SK-N-SH treated with all-trans-retinoic acid at 6 μM for 48 hours (cell line): Measurements from ENCODE around the gene MYO3B.

Experiments
- ATAC-seq: fragments of 200-7000 bp; cut with Tn5 transposase; 3 replicates; pipeline ENCODE4 v1.9.1; 2020; ENCODE audit warnings: mild to moderate bottlenecking, moderate library complexity
- ARNTL ChIP-seq: fragments of 450-650 bp; formaldehyde crosslinking; IDR thresholded peaks from 2 replicates; pipeline ENCODE4 v1.5.0; 2020; ENCODE audit warnings: low read depth, mild to moderate bottlenecking, moderate library complexity, borderline replicate concordance
- BACH2 ChIP-seq: fragments of 250-450 bp; sonication (Bioruptor Pico); IDR thresholded peaks from 2 replicates; pipeline ENCODE4 v1.9.0; 2021; ENCODE audit warnings: mild to moderate bottlenecking, borderline replicate concordance
- CSDC2 ChIP-seq: fragments of 250-450 bp; sonication (Bioruptor Pico); IDR thresholded peaks from 2 replicates; pipeline ENCODE4 v1.5.0; 2020; ENCODE audit warnings: mild to moderate bottlenecking, moderate library complexity
- ESRRG ChIP-seq: fragments of 250-450 bp; sonication (Bioruptor Pico); IDR thresholded peaks from 2 replicates; pipeline ENCODE4 v1.6.1; 2021; ENCODE audit warnings: mild to moderate bottlenecking
- GLIS3 ChIP-seq: fragments of 250-450 bp; sonication (Bioruptor Pico); IDR thresholded peaks from 2 replicates; pipeline ENCODE4 v1.5.0; 2020; ENCODE audit warnings: mild to moderate bottlenecking, moderate library complexity
- ISL1 ChIP-seq: fragments of 250-450 bp; sonication (Bioruptor Pico); IDR thresholded peaks from 2 replicates; pipeline ENCODE4 v2.1.2; 2022; ENCODE audit warnings: mild to moderate bottlenecking, moderate library complexity
- RARB ChIP-seq: fragments of 250-450 bp; sonication (Bioruptor Pico); IDR thresholded peaks from 2 replicates; pipeline ENCODE4 v1.8.0; 2021; ENCODE audit warnings: mild to moderate bottlenecking, moderate library complexity
- SNAI2 ChIP-seq: fragments of 250-450 bp; sonication (Bioruptor Pico); IDR thresholded peaks from 2 replicates; pipeline ENCODE4 v1.5.0; 2020; ENCODE audit warnings: mild to moderate bottlenecking, moderate library complexity
- TCF4 ChIP-seq: fragments of 250-450 bp; sonication (Bioruptor Pico); IDR thresholded peaks from 2 replicates; pipeline ENCODE4 v1.8.0; 2021; ENCODE audit warnings: mild to moderate bottlenecking, moderate library complexity, borderline replicate concordance
- TOX ChIP-seq: fragments of 250-450 bp; sonication (Bioruptor Pico); IDR thresholded peaks from 2 replicates; pipeline ENCODE4 v1.8.0; 2021; ENCODE audit warnings: mild to moderate bottlenecking, moderate library complexity, borderline replicate concordance
- ZC3H10 ChIP-seq: fragments of 250-450 bp; sonication (Bioruptor Pico); IDR thresholded peaks from 2 replicates; pipeline ENCODE4 v1.5.1; 2021; ENCODE audit warnings: mild to moderate bottlenecking, moderate library complexity
- ZFP3 ChIP-seq: fragments of 250-450 bp; sonication (Bioruptor Pico); IDR thresholded peaks from 2 replicates; pipeline ENCODE4 v1.5.0; 2020; ENCODE audit warnings: mild to moderate bottlenecking, moderate library complexity
- ZFP30 ChIP-seq: fragments of 450-650 bp; formaldehyde crosslinking; IDR thresholded peaks from 2 replicates; pipeline ENCODE4 v1.5.0; 2022; ENCODE audit warnings: mild to moderate bottlenecking, moderate library complexity
- ZNF565 ChIP-seq: fragments of 450-650 bp; formaldehyde crosslinking; conservative IDR thresholded peaks from 2 replicates; pipeline ENCODE4 v1.5.0; 2020; ENCODE audit warnings: low read depth, mild to moderate bottlenecking, moderate library complexity
- TF ChIP-seq, protein P1 (sequence below): fragments of 250-450 bp; sonication (Bioruptor Pico); IDR thresholded peaks from 2 replicates; pipeline ENCODE4 v1.5.1; 2020; ENCODE audit warnings: low read depth, mild to moderate bottlenecking, moderate library complexity
- TF ChIP-seq, protein P2 (sequence below): fragments of 250-450 bp; sonication (Bioruptor Pico); IDR thresholded peaks from 2 replicates; pipeline ENCODE4 v1.8.0; 2021; ENCODE audit warnings: low read depth, mild to moderate bottlenecking, moderate library complexity, borderline replicate concordance
- TF ChIP-seq, protein P3 (sequence below): fragments of 250-450 bp; sonication (Bioruptor Pico); IDR thresholded peaks from 2 replicates; pipeline ENCODE4 v1.5.0; 2020; ENCODE audit warnings: mild to moderate bottlenecking, moderate library complexity
- TF ChIP-seq, protein P4 (sequence below): fragments of 250-450 bp; sonication (Bioruptor Pico); IDR thresholded peaks from 2 replicates; pipeline ENCODE4 v1.5.1; 2021; ENCODE audit warnings: mild to moderate bottlenecking, moderate library complexity

Gene MYO3B

DNA sequence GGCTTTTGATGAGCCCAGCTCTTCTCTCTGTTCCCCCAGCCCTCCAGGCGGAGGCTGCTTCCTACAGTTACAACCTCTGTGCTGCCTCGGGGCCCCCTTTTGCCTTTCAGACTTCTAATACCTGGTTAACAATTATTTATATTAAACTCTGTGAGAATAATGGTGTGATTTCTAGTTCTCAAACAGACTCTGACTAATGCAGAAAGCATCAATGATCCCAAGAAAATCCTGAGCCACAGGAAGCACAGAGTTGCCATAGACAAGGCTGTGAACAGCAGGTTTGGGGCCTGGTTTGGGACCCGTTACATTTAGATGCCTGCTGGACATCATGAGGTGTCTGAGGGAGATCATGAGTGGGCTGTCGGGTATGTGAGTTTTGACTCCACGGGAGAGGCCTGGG lies 37.4 kb upstream of the MYO3B start (continued):
- no peak for TF ChIP-seq ZFP30 (CRISPR knock-in tag)

DNA sequence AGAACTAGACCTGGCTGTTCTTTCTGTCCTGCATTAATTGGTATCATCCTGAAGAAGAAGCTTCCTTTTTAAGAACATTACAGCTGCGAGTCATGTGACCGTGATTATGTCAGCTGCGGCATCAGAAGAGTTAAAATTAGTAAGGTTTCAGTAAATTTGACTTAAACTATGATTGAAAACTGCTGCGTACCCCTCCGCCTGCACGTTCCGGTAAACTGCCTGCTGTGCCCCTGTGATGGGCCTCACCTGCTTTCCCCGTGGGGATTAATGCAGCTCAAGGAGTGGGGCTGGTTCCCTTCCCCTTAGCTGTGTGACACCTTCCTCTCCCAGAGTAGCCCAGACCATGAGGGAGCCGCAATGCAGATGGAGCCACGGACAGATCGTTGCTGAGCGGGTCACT lies 36.1 kb upstream of the MYO3B start:
- no peak for TF ChIP-seq ISL1 (CRISPR knock-in tag)
- no peak for TF ChIP-seq CSDC2 (CRISPR knock-in tag)
- no peak for TF ChIP-seq ZC3H10 (CRISPR knock-in tag)
- no peak; the same call in 2 of the 3 replicates for ATAC-seq

DNA sequence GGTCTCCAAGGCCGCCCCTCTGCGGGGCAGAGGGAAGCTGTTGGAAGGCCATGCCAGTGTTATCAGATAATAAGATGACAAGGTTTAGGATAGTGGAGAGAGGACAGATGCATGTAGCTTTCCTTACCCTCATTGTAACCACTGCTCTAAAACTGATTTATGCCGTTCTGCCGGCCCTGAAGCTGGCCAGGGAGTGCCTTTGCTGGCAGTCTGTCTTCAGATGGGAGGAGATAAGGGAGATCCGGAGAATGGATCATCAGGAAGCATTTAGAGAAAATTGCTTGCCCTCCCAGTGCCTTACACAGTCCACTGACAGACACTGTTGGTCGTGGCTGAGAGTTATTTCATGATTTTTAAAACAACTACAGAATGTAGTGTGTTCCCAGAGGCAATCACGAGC lies 35.4 kb upstream of the MYO3B start:
- ATAC-seq: peak; percentile 74
- no peak for TF ChIP-seq SNAI2 (CRISPR knock-in tag)
- no peak for TF ChIP-seq CSDC2 (CRISPR knock-in tag)
- no peak for TF ChIP-seq BACH2 (CRISPR knock-in tag)
- TF ChIP-seq, protein P1, sequence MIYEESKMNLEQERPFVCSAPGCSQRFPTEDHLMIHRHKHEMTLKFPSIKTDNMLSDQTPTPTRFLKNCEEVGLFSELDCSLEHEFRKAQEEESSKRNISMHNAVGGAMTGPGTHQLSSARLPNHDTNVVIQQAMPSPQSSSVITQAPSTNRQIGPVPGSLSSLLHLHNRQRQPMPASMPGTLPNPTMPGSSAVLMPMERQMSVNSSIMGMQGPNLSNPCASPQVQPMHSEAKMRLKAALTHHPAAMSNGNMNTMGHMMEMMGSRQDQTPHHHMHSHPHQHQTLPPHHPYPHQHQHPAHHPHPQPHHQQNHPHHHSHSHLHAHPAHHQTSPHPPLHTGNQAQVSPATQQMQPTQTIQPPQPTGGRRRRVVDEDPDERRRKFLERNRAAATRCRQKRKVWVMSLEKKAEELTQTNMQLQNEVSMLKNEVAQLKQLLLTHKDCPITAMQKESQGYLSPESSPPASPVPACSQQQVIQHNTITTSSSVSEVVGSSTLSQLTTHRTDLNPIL (CRISPR knock-in tag): no peak
- TF ChIP-seq, all 23 proteins: peak for 0

DNA sequence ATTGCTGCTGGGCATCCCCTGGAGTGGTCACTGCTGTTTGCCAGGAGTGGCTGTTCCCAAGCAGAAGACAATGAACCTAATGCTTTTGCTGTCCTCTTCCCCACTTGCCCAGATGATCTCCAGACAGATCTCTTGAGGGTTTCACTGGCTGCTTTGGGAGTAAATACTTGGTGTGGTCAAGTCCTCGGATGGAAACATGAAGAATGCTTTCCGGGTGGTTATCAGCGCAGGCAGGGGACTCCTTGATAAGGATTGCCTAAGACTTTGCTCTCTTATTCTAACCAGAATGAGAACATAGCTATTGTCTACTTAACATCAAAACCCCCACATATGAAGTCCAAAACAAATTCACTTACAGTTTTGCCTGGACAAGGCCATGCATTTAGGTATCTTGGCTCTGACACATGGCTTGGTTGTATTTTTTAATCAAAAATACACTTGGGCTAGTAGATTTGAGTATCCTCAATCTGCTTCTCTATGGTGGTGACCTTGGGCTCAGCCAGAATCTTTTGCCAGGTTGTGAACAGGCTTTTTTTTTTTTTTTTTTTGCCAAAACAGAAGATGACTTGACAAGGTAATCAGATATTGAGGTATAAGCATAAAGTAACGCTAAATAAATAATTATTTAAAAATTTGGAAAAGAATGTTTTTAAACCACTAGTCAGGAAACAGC lies 34.8 kb upstream of the MYO3B start:
- ATAC-seq: no peak; the same call in 1 of the 3 replicates
- TF ChIP-seq, protein P2, sequence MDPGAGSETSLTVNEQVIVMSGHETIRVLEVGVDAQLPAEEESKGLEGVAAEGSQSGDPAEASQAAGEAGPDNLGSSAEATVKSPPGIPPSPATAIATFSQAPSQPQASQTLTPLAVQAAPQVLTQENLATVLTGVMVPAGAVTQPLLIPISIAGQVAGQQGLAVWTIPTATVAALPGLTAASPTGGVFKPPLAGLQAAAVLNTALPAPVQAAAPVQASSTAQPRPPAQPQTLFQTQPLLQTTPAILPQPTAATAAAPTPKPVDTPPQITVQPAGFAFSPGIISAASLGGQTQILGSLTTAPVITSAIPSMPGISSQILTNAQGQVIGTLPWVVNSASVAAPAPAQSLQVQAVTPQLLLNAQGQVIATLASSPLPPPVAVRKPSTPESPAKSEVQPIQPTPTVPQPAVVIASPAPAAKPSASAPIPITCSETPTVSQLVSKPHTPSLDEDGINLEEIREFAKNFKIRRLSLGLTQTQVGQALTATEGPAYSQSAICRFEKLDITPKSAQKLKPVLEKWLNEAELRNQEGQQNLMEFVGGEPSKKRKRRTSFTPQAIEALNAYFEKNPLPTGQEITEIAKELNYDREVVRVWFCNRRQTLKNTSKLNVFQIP: no peak
- TF ChIP-seq GLIS3 (CRISPR knock-in tag): no peak
- TF ChIP-seq, protein P3, sequence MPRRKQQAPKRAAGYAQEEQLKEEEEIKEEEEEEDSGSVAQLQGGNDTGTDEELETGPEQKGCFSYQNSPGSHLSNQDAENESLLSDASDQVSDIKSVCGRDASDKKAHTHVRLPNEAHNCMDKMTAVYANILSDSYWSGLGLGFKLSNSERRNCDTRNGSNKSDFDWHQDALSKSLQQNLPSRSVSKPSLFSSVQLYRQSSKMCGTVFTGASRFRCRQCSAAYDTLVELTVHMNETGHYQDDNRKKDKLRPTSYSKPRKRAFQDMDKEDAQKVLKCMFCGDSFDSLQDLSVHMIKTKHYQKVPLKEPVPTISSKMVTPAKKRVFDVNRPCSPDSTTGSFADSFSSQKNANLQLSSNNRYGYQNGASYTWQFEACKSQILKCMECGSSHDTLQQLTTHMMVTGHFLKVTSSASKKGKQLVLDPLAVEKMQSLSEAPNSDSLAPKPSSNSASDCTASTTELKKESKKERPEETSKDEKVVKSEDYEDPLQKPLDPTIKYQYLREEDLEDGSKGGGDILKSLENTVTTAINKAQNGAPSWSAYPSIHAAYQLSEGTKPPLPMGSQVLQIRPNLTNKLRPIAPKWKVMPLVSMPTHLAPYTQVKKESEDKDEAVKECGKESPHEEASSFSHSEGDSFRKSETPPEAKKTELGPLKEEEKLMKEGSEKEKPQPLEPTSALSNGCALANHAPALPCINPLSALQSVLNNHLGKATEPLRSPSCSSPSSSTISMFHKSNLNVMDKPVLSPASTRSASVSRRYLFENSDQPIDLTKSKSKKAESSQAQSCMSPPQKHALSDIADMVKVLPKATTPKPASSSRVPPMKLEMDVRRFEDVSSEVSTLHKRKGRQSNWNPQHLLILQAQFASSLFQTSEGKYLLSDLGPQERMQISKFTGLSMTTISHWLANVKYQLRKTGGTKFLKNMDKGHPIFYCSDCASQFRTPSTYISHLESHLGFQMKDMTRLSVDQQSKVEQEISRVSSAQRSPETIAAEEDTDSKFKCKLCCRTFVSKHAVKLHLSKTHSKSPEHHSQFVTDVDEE (CRISPR knock-in tag): no peak
- TF ChIP-seq RARB (CRISPR knock-in tag): no peak
- no peak for TF ChIP-seq ZFP30 (CRISPR knock-in tag)
- TF ChIP-seq CSDC2 (CRISPR knock-in tag): no peak
- no peak for TF ChIP-seq SNAI2 (CRISPR knock-in tag)

DNA sequence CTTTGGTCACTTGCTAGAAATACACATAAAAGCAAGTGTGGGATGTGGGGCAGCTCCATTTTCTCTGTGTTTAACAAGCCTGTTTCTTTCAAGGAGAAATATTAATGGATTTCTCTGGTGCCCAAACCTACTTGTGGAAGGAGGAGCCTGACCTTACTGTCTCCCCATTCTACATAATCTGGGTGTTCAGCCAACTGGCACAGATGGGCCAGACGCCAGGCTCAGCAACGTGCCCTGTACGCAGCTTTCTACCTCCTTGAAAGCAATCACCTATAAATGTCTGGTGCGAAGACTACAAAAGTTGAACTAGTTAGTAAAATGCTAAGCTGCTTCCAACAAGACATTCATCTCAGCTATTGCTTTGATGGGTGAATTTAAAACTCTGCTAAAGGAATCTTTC lies 33.2 kb upstream of the MYO3B start:
- TF ChIP-seq CSDC2 (CRISPR knock-in tag) (no peak), ZFP3 (CRISPR knock-in tag) (no peak), ISL1 (CRISPR knock-in tag) (no peak), TCF4 (CRISPR knock-in tag) (no peak), ZC3H10 (CRISPR knock-in tag) (no peak), ESRRG (CRISPR knock-in tag) (no peak), TOX (CRISPR knock-in tag) (no peak), BACH2 (CRISPR knock-in tag) (no peak), ARNTL (CRISPR knock-in tag) (no peak), ZNF565 (CRISPR knock-in tag) (no peak), RARB (CRISPR knock-in tag) (no peak), SNAI2 (CRISPR knock-in tag) (no peak)
- TF ChIP-seq, protein P4, sequence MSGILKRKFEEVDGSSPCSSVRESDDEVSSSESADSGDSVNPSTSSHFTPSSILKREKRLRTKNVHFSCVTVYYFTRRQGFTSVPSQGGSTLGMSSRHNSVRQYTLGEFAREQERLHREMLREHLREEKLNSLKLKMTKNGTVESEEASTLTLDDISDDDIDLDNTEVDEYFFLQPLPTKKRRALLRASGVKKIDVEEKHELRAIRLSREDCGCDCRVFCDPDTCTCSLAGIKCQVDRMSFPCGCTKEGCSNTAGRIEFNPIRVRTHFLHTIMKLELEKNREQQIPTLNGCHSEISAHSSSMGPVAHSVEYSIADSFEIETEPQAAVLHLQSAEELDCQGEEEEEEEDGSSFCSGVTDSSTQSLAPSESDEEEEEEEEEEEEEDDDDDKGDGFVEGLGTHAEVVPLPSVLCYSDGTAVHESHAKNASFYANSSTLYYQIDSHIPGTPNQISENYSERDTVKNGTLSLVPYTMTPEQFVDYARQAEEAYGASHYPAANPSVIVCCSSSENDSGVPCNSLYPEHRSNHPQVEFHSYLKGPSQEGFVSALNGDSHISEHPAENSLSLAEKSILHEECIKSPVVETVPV (CRISPR knock-in tag): no peak
- no peak for ATAC-seq
